Vagina (tissue), 2 donors: Measurements from ENCODE around the gene PASK. TPM values are rescaled to one million over a fixed set of nuclear protein-coding genes. Genes with fewer than 3 reads are reported as not detected.

ENCODE experiments used
- DNase-seq, 2 donors: peaks; one replicate each; pipeline ENCODE4 v3.0.0-alpha.2; 2017; ENCODE audit errors: extremely low spot score in 2 of 2
- H3K27ac ChIP-seq: fragments of 200-600 bp; sonication (generic); one replicate; pipeline ENCODE4 v1.5.1; 2019
- H3K27me3 ChIP-seq: fragments of 200-600 bp; sonication (generic); one replicate; pipeline ENCODE4 v1.5.1; 2019
- H3K36me3 ChIP-seq, 2 donors: fragments of 200-600 bp; sonication (generic); one replicate each; pipeline ENCODE4 v1.5.1; 2017 to 2019
- H3K4me1 ChIP-seq: fragments of 200-600 bp; sonication (generic); one replicate; pipeline ENCODE4 v1.5.1; 2019
- H3K4me3 ChIP-seq, 2 donors: fragments of 200-600 bp; sonication (generic); 1 replicate in 1 of 2; 2 replicates in 1 of 2; pipeline ENCODE4 v1.5.1; 2016 to 2019
- H3K9me3 ChIP-seq: fragments of 200-600 bp; sonication (generic); one replicate; pipeline ENCODE4 v1.5.1; 2019
- POLR2A ChIP-seq, 2 donors: fragments of 450-650 bp; IDR thresholded peaks; one replicate each; pipeline ENCODE4 v1.6.1; 2017; ENCODE audit warnings: antibody characterized with exemption in 2 of 2, mild to moderate bottlenecking in 2 of 2, moderate library complexity in 2 of 2
- POLR2AphosphoS5 ChIP-seq, 2 donors: sonication (generic); formaldehyde crosslinking; IDR thresholded peaks; one replicate each; pipeline ENCODE4 v1.9.0; 2017; ENCODE audit warnings: antibody characterized with exemption in 2 of 2, mild to moderate bottlenecking in 2 of 2, low read depth in 1 of 2; ENCODE audit not compliant: insufficient read depth in 1 of 2
- intact Hi-C: fragments of 100-400 bp; cut with DNase I; formaldehyde crosslinking; loops from one replicate; pipeline ENCODE4 v1.15.1; 2023
- total RNA-seq: library from RNA; depleted of rRNA; stranded (reverse); fragments of >200 nt; gene quantifications from one replicate; pipeline ENCODE4 v1.2.3, GENCODE V29; 2016
- TF ChIP-seq, protein P1 (sequence below), 3 experiments: fragments of 450-650 bp in 2 of 3; fragments of 200-600 bp in 1 of 3; sonication (generic) in 1 of 3; IDR thresholded peaks; one replicate each; pipeline ENCODE4 v1.5.1; 2017 to 2019; ENCODE audit warnings: antibody characterized with exemption in 3 of 3, mild to moderate bottlenecking in 2 of 3, moderate library complexity in 2 of 3

Gene PASK
- total RNA-seq, 1 donor from 2014 or later: 6.4 TPM

- intact Hi-C loops: no loop called here
- Histone ChIP-seq H3K27me3 (no peaks in the 10 kb centered on the region), H3K9me3 (no peaks in the 10 kb centered on the region), H3K4me3 (no peak overlapping the region), H3K36me3 (no peaks in the 10 kb centered on the region), H3K4me1 (no peaks in the 10 kb centered on the region), H3K27ac (no peak overlapping the region)
- TF ChIP-seq, protein P1, sequence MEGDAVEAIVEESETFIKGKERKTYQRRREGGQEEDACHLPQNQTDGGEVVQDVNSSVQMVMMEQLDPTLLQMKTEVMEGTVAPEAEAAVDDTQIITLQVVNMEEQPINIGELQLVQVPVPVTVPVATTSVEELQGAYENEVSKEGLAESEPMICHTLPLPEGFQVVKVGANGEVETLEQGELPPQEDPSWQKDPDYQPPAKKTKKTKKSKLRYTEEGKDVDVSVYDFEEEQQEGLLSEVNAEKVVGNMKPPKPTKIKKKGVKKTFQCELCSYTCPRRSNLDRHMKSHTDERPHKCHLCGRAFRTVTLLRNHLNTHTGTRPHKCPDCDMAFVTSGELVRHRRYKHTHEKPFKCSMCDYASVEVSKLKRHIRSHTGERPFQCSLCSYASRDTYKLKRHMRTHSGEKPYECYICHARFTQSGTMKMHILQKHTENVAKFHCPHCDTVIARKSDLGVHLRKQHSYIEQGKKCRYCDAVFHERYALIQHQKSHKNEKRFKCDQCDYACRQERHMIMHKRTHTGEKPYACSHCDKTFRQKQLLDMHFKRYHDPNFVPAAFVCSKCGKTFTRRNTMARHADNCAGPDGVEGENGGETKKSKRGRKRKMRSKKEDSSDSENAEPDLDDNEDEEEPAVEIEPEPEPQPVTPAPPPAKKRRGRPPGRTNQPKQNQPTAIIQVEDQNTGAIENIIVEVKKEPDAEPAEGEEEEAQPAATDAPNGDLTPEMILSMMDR (IDR thresholded peaks at IDR 0.05): no peak
- TF ChIP-seq POLR2AphosphoS5 (IDR thresholded peaks at IDR 0.05; ENCODE audit: insufficient read depth in 1 of 2, low read depth in 1 of 2): no peak
- TF ChIP-seq POLR2A (IDR thresholded peaks at IDR 0.05): no peak
- DNase-seq: no peak
These were observed 37.2 kb downstream of the PASK start for GRCh38 chr2:241112046-241112445.

DNA sequence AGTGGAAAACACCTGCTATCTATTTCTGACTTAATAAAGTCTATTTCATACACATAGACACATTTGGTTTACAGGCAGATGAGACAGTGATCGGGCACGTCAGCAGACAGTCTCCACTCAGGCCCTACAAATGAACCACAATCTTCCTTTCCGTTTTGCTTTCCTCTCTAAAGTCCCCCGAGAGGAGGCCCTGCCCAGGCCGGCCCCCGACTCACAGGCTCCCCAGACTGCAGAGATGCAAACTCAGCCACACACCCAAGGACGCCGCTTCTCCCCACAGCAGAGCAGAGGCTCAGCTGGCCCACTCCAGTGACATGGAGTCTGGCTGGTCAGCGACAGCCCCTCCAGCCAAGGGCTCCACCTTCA lies 37.8 kb downstream of the PASK start:
- Histone ChIP-seq H3K4me3 (no peak overlapping the region), H3K9me3 (no peaks in the 10 kb centered on the region), H3K4me1 (no peaks in the 10 kb centered on the region), H3K27ac (no peak overlapping the region), H3K27me3 (no peaks in the 10 kb centered on the region), H3K36me3 (no peaks in the 10 kb centered on the region)
- DNase-seq: no peak
- TF ChIP-seq POLR2AphosphoS5 (IDR thresholded peaks at IDR 0.05; ENCODE audit: insufficient read depth in 1 of 2, low read depth in 1 of 2): no peak
- TF ChIP-seq POLR2A (IDR thresholded peaks at IDR 0.05): no peak
- TF ChIP-seq, protein P1 (IDR thresholded peaks at IDR 0.05): no peak
- intact Hi-C loops: no loop called here

- Histone ChIP-seq H3K4me1 (no peaks in the 10 kb centered on the region), H3K9me3 (no peaks in the 10 kb centered on the region), H3K4me3 (no peak overlapping the region), H3K36me3 (no peaks in the 10 kb centered on the region), H3K27ac (no peak overlapping the region), H3K27me3 (no peaks in the 10 kb centered on the region)
- DNase-seq: no peak
- TF ChIP-seq POLR2AphosphoS5 (IDR thresholded peaks at IDR 0.05; ENCODE audit: insufficient read depth in 1 of 2, low read depth in 1 of 2) (no peak), POLR2A (IDR thresholded peaks at IDR 0.05) (no peak)
- TF ChIP-seq, protein P1 (IDR thresholded peaks at IDR 0.05): no peak
- intact Hi-C loops: no loop called here
These were observed 38.4 kb downstream of the PASK start for GRCh38 chr2:241110607-241111439.

- no peaks in the 10 kb centered on the region for H3K27me3 ChIP-seq
- H3K9me3 ChIP-seq: no peaks in the 10 kb centered on the region
- H3K27ac ChIP-seq: no peak overlapping the region
- intact Hi-C loops: no loop called here
- no peaks in the 10 kb centered on the region for H3K4me1 ChIP-seq
- TF ChIP-seq, protein P1 (IDR thresholded peaks at IDR 0.05): no peak
- TF ChIP-seq POLR2AphosphoS5 (IDR thresholded peaks at IDR 0.05; ENCODE audit: insufficient read depth in 1 of 2, low read depth in 1 of 2) (no peak), POLR2A (IDR thresholded peaks at IDR 0.05) (no peak)
- no peak for DNase-seq
- no peaks in the 10 kb centered on the region for H3K36me3 ChIP-seq
- no peak overlapping the region for H3K4me3 ChIP-seq
These were observed 39.1 kb downstream of the PASK start for GRCh38 chr2:241110089-241110606.
